SK-N-SH (cell line): Measurements from ENCODE around the gene AP2A2. TPM values are rescaled to one million over a fixed set of nuclear protein-coding genes. Genes with fewer than 3 reads are reported as not detected.

Experiments used
- CTCF ChIA-PET: fragments of 300-600, 350-600 bp; formaldehyde crosslinking; extraction: SDS; loops from one replicate; lab custom pipeline; 2021; lab: Yijun Ruan, JAX
- POLR2A ChIA-PET: fragments of 350-600 bp; sonication (Branson Sonifier 250); formaldehyde crosslinking; extraction: SDS; loops from one replicate; lab custom pipeline; 2020; ENCODE audit warnings: antibody characterized with exemption, inconsistent platforms; lab: Yijun Ruan, JAX
- DNase-seq: peaks from one replicate; pipeline ENCODE4 v3.0.0; 2012
- H2AFZ ChIP-seq: fragments of 200-600 bp; sonication (generic); 2 replicates; pipeline ENCODE4 v1.8.1; 2016; ENCODE audit warnings: antibody characterized with exemption, mild to moderate bottlenecking, low read depth
- H3F3A ChIP-seq: fragments of 200-600 bp; sonication (generic); replicated peaks from 2 replicates; pipeline ENCODE3; 2016; ENCODE audit warnings: antibody characterized with exemption, mild to moderate bottlenecking; ENCODE audit not compliant: insufficient read depth
- H3K27ac ChIP-seq, 2 experiments: fragments of 200-500 bp in 1 of 2; fragments of 200-600 bp in 1 of 2; sonication (Bioruptor generic) in 1 of 2; sonication (generic), shearing (Covaris generic) in 1 of 2; 2 replicates each; pipeline versions ENCODE4 v1.5.1 to v1.6.1; 2014 to 2016; ENCODE audit warnings: low read depth in 2 of 2, inconsistent platforms in 1 of 2, low read length in 1 of 2, mild to moderate bottlenecking in 1 of 2, mixed read lengths in 1 of 2
- H3K27me3 ChIP-seq: fragments of 200-600 bp; sonication (generic), shearing (Covaris generic); 2 replicates; pipeline ENCODE4 v1.6.1; 2016; ENCODE audit warnings: mixed run types; ENCODE audit not compliant: insufficient read depth
- H3K36me3 ChIP-seq, 2 experiments: fragments of 200-500 bp in 1 of 2; fragments of 200-600 bp in 1 of 2; sonication (Bioruptor generic) in 1 of 2; sonication (generic) in 1 of 2; replicated peaks in 1 of 2; 2 replicates each; pipeline versions ENCODE3 to v1.5.1; 2014 to 2016; ENCODE audit warnings: low read length in 1 of 2, mild to moderate bottlenecking in 1 of 2; ENCODE audit not compliant: insufficient read depth in 2 of 2, control insufficient read depth in 1 of 2
- H3K4me1 ChIP-seq, 2 experiments: fragments of 200-500 bp in 1 of 2; fragments of 200-600 bp in 1 of 2; sonication (Bioruptor generic) in 1 of 2; sonication (generic), shearing (Covaris generic) in 1 of 2; 2 replicates each; pipeline versions ENCODE4 v1.5.1 to v1.6.1; 2014 to 2016; ENCODE audit warnings: low read depth in 1 of 2, low read length in 1 of 2, mixed run types in 1 of 2; ENCODE audit not compliant: insufficient read depth in 2 of 2, control insufficient read depth in 1 of 2
- H3K4me2 ChIP-seq: fragments of 200-600 bp; sonication (generic), shearing (Covaris generic); 2 replicates; pipeline ENCODE4 v1.6.1; 2017; ENCODE audit warnings: mixed run types
- H3K4me3 ChIP-seq, 2 experiments: fragments of 200-500 bp in 1 of 2; fragments of 200-600 bp in 1 of 2; sonication (Bioruptor generic) in 1 of 2; sonication (generic), shearing (Covaris generic) in 1 of 2; 2 replicates each; pipeline versions ENCODE4 v1.5.1 to v1.8.1; 2014 to 2016; ENCODE audit warnings: low read depth in 2 of 2, inconsistent platforms in 1 of 2, low read length in 1 of 2, mild to moderate bottlenecking in 1 of 2, mixed read lengths in 1 of 2, moderate library complexity in 1 of 2
- H3K79me2 ChIP-seq: fragments of 200-600 bp; sonication (generic); 2 replicates; pipeline ENCODE4 v1.8.1; 2017; ENCODE audit warnings: mild to moderate bottlenecking; ENCODE audit not compliant: insufficient read depth
- H3K9ac ChIP-seq: fragments of 200-600 bp; sonication (generic); 2 replicates; pipeline ENCODE4 v1.6.1; 2017; ENCODE audit warnings: mixed run types
- H3K9me2 ChIP-seq: fragments of 200-600 bp; sonication (generic); 2 replicates; pipeline ENCODE4 v1.6.1; 2017; ENCODE audit warnings: mixed run types
- H3K9me3 ChIP-seq: fragments of 200-600 bp; sonication (generic); 2 replicates; pipeline ENCODE4 v1.6.1; 2017; ENCODE audit warnings: mixed run types, mild to moderate bottlenecking, moderate library complexity
- H4K20me1 ChIP-seq: fragments of 200-600 bp; sonication (generic); 2 replicates; pipeline ENCODE4 v1.6.1; 2017; ENCODE audit warnings: mild to moderate bottlenecking, mixed run types; ENCODE audit not compliant: insufficient read depth
- CHD2 ChIP-seq: fragments of 150-350 bp; IDR thresholded peaks from 2 replicates; pipeline ENCODE4 v1.6.1; 2018; ENCODE audit warnings: low read length; ENCODE audit not compliant: partially characterized antibody
- ELF1 ChIP-seq: IDR thresholded peaks from 2 replicates; pipeline ENCODE4 v1.4.0; 2012
- EP300 ChIP-seq, 2 experiments: IDR thresholded peaks; 2 replicates each; pipeline versions ENCODE4 v1.4.0 to v1.6.1; 2012; ENCODE audit warnings: borderline replicate concordance in 1 of 2, low read depth in 1 of 2, low read length in 1 of 2
- EZH2phosphoT487 ChIP-seq: fragments of 200-600 bp; sonication (generic); IDR thresholded peaks from 2 replicates; pipeline ENCODE4 v1.6.1; 2017; ENCODE audit warnings: low read depth, mixed run types, mild to moderate bottlenecking, antibody characterized with exemption, moderate library complexity, borderline replicate concordance
- FOSL2 ChIP-seq: IDR thresholded peaks from 2 replicates; pipeline ENCODE4 v1.4.0; 2012; ENCODE audit warnings: low read depth, mild to moderate bottlenecking, moderate library complexity, borderline replicate concordance
- FOXM1 ChIP-seq: IDR thresholded peaks from 2 replicates; pipeline ENCODE4 v1.4.0; 2012; ENCODE audit warnings: low read depth, mild to moderate bottlenecking
- GABPA ChIP-seq: IDR thresholded peaks from 2 replicates; pipeline ENCODE4 v1.4.0; 2012; ENCODE audit warnings: low read depth, mild to moderate bottlenecking
- GATA2 ChIP-seq: sonication (generic); formaldehyde crosslinking; IDR thresholded peaks from 2 replicates; pipeline ENCODE4 v1.5.0; 2020; ENCODE audit warnings: mild to moderate bottlenecking, missing genetic modification reagents
- MAX ChIP-seq: IDR thresholded peaks from 2 replicates; pipeline ENCODE4 v1.4.0; 2012; ENCODE audit warnings: low read depth
- NFIC ChIP-seq: IDR thresholded peaks from 2 replicates; pipeline ENCODE4 v1.4.0; 2012; ENCODE audit warnings: borderline replicate concordance
- POLR2AphosphoS5 ChIP-seq: IDR thresholded peaks from 2 replicates; pipeline ENCODE4 v1.6.1; 2012; ENCODE audit warnings: low read depth, low read length
- RAD21 ChIP-seq: IDR thresholded peaks from 2 replicates; pipeline ENCODE4 v1.6.1; 2012; ENCODE audit warnings: mild to moderate bottlenecking, low read length
- REST ChIP-seq: IDR thresholded peaks from 2 replicates; pipeline ENCODE4 v1.6.1; 2012; ENCODE audit warnings: mild to moderate bottlenecking, low read depth, low read length, moderate library complexity
- RXRA ChIP-seq: IDR thresholded peaks from 2 replicates; pipeline ENCODE4 v1.4.0; 2012; ENCODE audit warnings: low read depth, mild to moderate bottlenecking, borderline replicate concordance
- SIN3A ChIP-seq: IDR thresholded peaks from 2 replicates; pipeline ENCODE4 v1.6.1; 2012; ENCODE audit warnings: low read depth, mild to moderate bottlenecking, low read length, moderate library complexity, borderline replicate concordance
- SMC3 ChIP-seq: IDR thresholded peaks from 2 replicates; pipeline ENCODE4 v1.6.1; 2012; ENCODE audit warnings: low read depth, low read length, improper control_type of control experiment
- TCF12 ChIP-seq: IDR thresholded peaks from 2 replicates; pipeline ENCODE4 v1.4.0; 2012
- TEAD4 ChIP-seq: IDR thresholded peaks from 2 replicates; pipeline ENCODE4 v1.4.0; 2012; ENCODE audit warnings: mild to moderate bottlenecking, borderline replicate concordance; ENCODE audit not compliant: insufficient read depth
- WGBS: methylation state at CpG from one replicate; pipeline ENCODE4 v1.1.6; 2017; ENCODE audit warnings: low lambda C conversion rate; 5-methylcytosine and 5-hydroxymethylcytosine counted together
- polyA plus RNA-seq, 3 experiments: library from polyadenylated mRNA; depleted of rRNA; stranded (reverse); fragments of >200 nt; gene quantifications; 2 replicates each; pipeline ENCODE4 v1.2.3, GENCODE V29; 2012

The AP2A2 gene
- polyA plus RNA-seq, 1 of the 3 experiments (the other 2 are of a cell fraction), result 42.7 TPM

GRCh38 chr11:1029051-1029450 is 103.4 kb downstream of the AP2A2 start:
- ChIA-PET CTCF (no interaction called here), POLR2A (no interaction called here)
- no peak overlapping the region for H2AFZ ChIP-seq
- no peaks in the 10 kb centered on the region for H3K79me2 ChIP-seq
- no peaks in the 10 kb centered on the region for H4K20me1 ChIP-seq
- H3K27me3 ChIP-seq, result no peaks in the 10 kb centered on the region
- no peak overlapping the region for H3K9ac ChIP-seq
- H3K9me2 ChIP-seq, result no peaks in the 10 kb centered on the region
- no peaks in the 10 kb centered on the region for H3F3A ChIP-seq
- 59% methylated on average over 14 of the region's 25 CpGs for WGBS
- no peak for DNase-seq
- H3K9me3 ChIP-seq, result no peaks in the 10 kb centered on the region
- H3K4me3 ChIP-seq, result no peak overlapping the region
- H3K4me1 ChIP-seq, result no peaks in the 10 kb centered on the region
- H3K36me3 ChIP-seq, result no peaks in the 10 kb centered on the region
- H3K4me2 ChIP-seq, result no peak overlapping the region
- H3K27ac ChIP-seq, result no peak overlapping the region
- TF ChIP-seq NFIC (no peak), GABPA (no peak), POLR2AphosphoS5 (no peak), FOSL2 (no peak), CHD2 (no peak), GATA2 (CRISPR knock-in tag) (no peak), EZH2phosphoT487 (no peak), RAD21 (no peak), TEAD4 (no peak), SMC3 (no peak), EP300 (IDR thresholded peaks at IDR 0.05; ENCODE audit: borderline replicate concordance in 1 of 2, low read depth in 1 of 2, low read length in 1 of 2) (no peak), REST (no peak), RXRA (no peak), ELF1 (no peak), FOXM1 (no peak), TCF12 (no peak)
- TF ChIP-seq, all 33 proteins: peak for 0

- DNase-seq, result no peak
- 63% methylated on average over 9 of the region's 16 CpGs for WGBS
- ChIA-PET POLR2A (no interaction called here), CTCF (interaction anchor here (0.8 to 1.3 kb wide), 2 partner anchors 21 to 189 kb away, joined by 3 to 4 read pairs; no protein-coding TSS in a partner anchor)
- Histone ChIP-seq H3K27me3 (no peaks in the 10 kb centered on the region), H3K4me1 (no peaks in the 10 kb centered on the region), H3K9me3 (no peaks in the 10 kb centered on the region), H4K20me1 (no peaks in the 10 kb centered on the region), H3K27ac (no peak overlapping the region), H3F3A (no peaks in the 10 kb centered on the region), H3K9ac (no peak overlapping the region), H3K36me3 (no peaks in the 10 kb centered on the region)
- TF ChIP-seq EZH2phosphoT487 (no peak), MAX (no peak), GABPA (no peak), SIN3A (no peak)
- TF ChIP-seq, all 33 proteins: peak for 0
- no peak overlapping the region for H2AFZ ChIP-seq
- H3K79me2 ChIP-seq, result no peaks in the 10 kb centered on the region
- no peaks in the 10 kb centered on the region for H3K9me2 ChIP-seq
- H3K4me3 ChIP-seq, result no peak overlapping the region
- H3K4me2 ChIP-seq, result no peak overlapping the region
Measured at GRCh38 chr11:1029654-1030053, 104.0 kb downstream of the AP2A2 start.
